ENCODE data around the gene NRBP1.

GRCh38 chr2:27428978-27429541 lies 629 bp downstream of the NRBP1 start:
- TF ChIP-seq CTCF (conservative IDR thresholded peaks at IDR 0.05) (no peak), ZFX (IDR thresholded peaks at IDR 0.05) (peak; percentile 63; the same call in 1 of the 2 replicates)

Data from C4-2B (cell line).